SU-DHL-6 (cell line): ENCODE data around the gene PXYLP1.

Source experiments
- EZH2phosphoT487 ChIP-seq: fragments of 200-600 bp; sonication (generic), shearing (Covaris generic); conservative IDR thresholded peaks from 2 replicates; pipeline ENCODE4 v1.6.1; 2018; ENCODE audit warnings: mild to moderate bottlenecking, antibody characterized with exemption, low read length, moderate library complexity, mixed read lengths
- TF ChIP-seq, protein P1 (sequence below): fragments of 200-600 bp; sonication (generic); IDR thresholded peaks from one replicate; pipeline ENCODE4 v1.5.1; 2017; ENCODE audit warnings: antibody characterized with exemption, mild to moderate bottlenecking, low read length, moderate library complexity; ENCODE audit not compliant: insufficient read depth, poor library complexity, severe bottlenecking

DNA sequence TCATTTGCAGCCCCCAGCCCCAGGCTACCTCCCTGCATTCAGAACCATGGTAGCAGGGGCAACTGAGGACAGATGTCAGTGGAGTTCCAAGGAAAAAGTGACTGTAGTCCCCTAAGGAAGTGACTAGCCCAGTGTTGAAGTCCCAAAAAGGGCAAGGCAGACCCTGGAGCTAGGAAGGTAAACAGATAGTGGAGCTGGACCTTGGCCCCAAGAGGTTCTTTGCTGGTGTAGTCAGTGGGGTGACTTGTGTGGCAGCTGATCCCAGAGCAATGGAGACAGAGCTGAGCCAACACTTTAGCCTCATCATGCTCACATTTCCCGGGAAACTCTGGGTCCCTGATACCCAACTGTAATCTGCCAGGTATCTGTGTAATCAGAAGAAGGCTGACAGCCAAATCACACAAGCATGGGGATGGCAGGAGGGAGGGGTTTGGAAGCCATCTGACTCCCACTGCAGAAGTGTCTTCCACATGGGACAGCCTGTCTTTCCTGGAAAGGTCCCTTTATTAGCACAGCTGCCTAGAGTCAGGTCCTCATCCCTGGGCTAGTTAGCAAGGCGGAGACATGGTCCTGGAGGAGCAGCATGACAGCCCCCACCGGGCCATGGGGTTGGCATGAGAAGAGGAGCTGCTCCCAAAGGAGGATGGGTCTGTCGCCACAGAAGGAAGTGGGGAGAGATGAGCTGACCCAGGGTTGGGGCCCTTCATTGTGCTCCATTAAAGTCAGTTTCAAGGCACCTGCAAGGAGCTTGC lies 39.8 kb downstream of the PXYLP1 start:
- TF ChIP-seq, protein P1, sequence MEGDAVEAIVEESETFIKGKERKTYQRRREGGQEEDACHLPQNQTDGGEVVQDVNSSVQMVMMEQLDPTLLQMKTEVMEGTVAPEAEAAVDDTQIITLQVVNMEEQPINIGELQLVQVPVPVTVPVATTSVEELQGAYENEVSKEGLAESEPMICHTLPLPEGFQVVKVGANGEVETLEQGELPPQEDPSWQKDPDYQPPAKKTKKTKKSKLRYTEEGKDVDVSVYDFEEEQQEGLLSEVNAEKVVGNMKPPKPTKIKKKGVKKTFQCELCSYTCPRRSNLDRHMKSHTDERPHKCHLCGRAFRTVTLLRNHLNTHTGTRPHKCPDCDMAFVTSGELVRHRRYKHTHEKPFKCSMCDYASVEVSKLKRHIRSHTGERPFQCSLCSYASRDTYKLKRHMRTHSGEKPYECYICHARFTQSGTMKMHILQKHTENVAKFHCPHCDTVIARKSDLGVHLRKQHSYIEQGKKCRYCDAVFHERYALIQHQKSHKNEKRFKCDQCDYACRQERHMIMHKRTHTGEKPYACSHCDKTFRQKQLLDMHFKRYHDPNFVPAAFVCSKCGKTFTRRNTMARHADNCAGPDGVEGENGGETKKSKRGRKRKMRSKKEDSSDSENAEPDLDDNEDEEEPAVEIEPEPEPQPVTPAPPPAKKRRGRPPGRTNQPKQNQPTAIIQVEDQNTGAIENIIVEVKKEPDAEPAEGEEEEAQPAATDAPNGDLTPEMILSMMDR, result no peak
- TF ChIP-seq EZH2phosphoT487, result no peak
